GM21390 (cell line): ENCODE data around the gene TOLLIP.

Experiments
- ATAC-seq: cut with Tn5 transposase; IDR thresholded peaks from one replicate; pipeline ENCODE4 v1.9.1; 2021; ENCODE audit not compliant: unreplicated experiment

The TOLLIP gene

GRCh38 chr11:1299621-1300020 is 9.8 kb downstream of the TOLLIP start:
- ATAC-seq, result no peak

- ATAC-seq, result no peak
Observed at GRCh38 chr11:1298695-1299492, 10.5 kb downstream of the TOLLIP start.

GRCh38 chr11:1297576-1298473 is 11.6 kb downstream of the TOLLIP start:
- ATAC-seq, result no peak

- no peak for ATAC-seq
Observed at GRCh38 chr11:1297011-1297575, 12.3 kb downstream of the TOLLIP start.

- no peak for ATAC-seq
Observed at GRCh38 chr11:1296287-1296686, 13.1 kb downstream of the TOLLIP start.

GRCh38 chr11:1295591-1295990 is 13.8 kb downstream of the TOLLIP start:
- no peak for ATAC-seq

GRCh38 chr11:1295086-1295485 is 14.3 kb downstream of the TOLLIP start:
- ATAC-seq, result no peak

- no peak for ATAC-seq
Observed at GRCh38 chr11:1293619-1294015, 15.8 kb downstream of the TOLLIP start.

GRCh38 chr11:1292644-1293618 is 16.5 kb downstream of the TOLLIP start:
- ATAC-seq, result no peak

GRCh38 chr11:1292018-1292643 is 17.3 kb downstream of the TOLLIP start:
- ATAC-seq, result no peak

- ATAC-seq, result no peak
Observed at GRCh38 chr11:1291295-1292017, 18.0 kb downstream of the TOLLIP start.

GRCh38 chr11:1290052-1291040 is 19.1 kb downstream of the TOLLIP start:
- ATAC-seq, result no peak

- no peak for ATAC-seq
Observed at GRCh38 chr11:1289211-1289935, 20.1 kb downstream of the TOLLIP start.

- no peak for ATAC-seq
Observed at GRCh38 chr11:1288426-1289151, 20.8 kb downstream of the TOLLIP start.

GRCh38 chr11:1287928-1288327 is 21.5 kb downstream of the TOLLIP start:
- no peak for ATAC-seq

- no peak for ATAC-seq
Observed at GRCh38 chr11:1285876-1286275, 23.6 kb downstream of the TOLLIP start.

GRCh38 chr11:1285316-1285744 is 24.1 kb downstream of the TOLLIP start:
- ATAC-seq, result no peak
